NCI-H2107 (cell line): Measurements from ENCODE around the gene CMTM4.
A peak's percentile ranks its signal among the peaks of the same experiment; 100 is the strongest.

Experiments used
- DNase-seq: peaks from one replicate; lab custom pipeline; 2025; lab: John Stamatoyannopoulos, UW

Gene CMTM4

DNA sequence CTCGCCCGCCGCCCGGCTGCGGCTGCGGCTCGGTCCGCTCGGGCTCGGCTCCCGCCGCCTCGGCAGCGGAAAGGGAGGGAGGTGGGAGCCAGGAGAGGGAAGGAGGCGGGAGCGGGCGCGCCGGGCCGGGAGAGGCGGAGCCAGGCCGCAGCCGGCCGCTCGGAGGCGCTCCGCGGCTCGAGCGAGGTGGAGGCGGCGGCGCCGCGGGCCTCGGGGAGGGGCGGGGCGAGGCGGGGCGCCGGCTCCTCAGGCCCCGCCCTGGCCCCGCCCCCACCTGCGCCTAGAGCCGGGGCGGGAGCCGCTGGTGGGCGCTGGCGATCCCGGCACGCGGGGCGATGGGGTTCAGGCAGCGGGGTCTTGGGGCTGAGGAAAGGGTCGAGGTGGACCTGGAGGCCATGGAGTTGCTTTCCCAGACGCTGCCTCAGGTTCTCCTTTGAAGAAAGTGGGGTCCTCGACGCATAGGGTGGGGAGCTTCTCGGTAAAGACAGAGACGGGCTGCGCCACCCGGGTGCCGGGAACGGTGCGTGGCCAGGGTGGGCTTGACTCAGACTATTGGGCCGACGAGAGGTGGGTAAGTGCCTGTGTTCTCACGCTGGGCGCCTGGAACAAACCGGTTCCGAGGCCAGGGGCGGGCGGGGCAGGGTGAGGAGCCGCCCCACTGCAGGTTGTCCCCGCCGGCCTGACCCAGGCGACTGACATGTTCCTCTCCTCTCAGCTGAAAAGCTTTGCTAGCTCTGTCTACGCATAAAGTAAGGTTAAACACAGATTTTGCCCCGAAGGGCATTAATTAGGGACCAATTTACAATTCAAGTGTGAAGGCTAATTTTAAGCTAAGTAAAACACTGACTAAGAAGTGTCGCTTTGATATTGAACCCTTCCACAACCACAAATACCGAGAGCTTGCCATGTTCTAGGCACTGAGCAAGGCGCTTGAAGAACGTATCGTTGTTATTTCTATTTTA is at the start of gene CMTM4:
CMTM4 (minus strand) TSS at position 75 of the 962 bp plus-strand sequence. CDS start 218 bp downstream, outside the sequence.
- DNase-seq, result peak; percentile 82

GRCh38 chr16:66746048-66746447 is 49.5 kb upstream of the CMTM4 start:
- no peak for DNase-seq

DNA sequence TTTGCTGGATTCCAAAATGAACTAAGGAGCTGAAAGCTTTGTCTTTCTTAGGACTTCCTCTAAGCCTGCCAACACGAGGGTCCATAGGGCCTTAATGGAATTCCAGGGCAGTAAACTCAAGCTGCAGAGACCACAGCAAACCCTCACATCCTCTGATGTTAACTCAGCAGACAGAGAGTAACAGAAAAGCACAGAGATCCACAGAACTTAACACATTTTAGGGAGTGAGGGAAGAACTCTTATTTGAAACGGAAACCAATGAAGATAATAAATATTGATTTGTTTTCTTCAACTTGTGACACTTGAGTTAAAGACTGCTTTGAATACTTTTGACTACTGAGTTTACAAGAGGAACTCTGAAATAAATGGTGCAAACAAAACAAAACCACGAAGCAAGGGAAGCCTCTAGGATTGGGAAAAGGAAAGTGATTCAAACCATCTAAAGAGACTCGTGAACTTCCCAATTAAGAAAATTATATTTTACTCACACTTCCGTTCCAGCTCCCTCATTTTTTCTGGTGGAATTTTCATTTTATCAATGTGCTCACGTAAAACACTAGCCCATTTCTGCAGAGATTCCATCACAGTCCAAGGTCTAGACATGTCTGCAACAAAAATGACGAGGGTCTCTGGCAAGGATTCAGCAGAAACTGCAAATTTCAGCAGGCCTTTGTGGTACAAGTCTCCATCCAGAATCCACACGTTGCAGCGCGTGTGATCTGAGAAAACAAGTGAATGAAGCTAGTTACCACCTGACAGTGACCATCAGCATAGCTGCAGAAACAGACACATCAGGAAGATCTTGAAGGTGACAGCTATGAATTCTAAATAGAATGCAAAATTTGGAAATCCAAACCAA is 45.6 kb upstream of the CMTM4 start:
- no peak for DNase-seq

GRCh38 chr16:66741169-66741900 is 44.8 kb upstream of the CMTM4 start:
- DNase-seq, result no peak

DNA sequence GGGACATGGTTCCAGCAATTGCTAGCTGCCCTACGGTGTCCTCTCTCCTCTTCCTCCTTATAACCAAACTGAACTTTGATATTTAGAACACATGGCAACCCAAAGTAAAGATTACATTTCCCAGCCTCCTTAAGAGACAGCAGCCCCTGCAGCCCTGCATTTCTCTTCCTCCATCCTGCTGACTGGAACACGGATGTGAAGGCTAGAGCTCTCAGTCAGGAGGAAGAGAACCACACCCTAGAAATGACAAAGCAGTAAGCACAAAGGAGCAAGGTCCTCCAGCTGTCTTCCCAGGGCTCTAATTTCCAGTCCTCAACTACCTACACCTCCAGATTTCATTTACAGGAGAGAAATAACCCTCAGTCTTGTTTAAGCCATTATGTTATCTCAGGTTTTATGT is 44.0 kb upstream of the CMTM4 start:
- DNase-seq, result no peak

DNA sequence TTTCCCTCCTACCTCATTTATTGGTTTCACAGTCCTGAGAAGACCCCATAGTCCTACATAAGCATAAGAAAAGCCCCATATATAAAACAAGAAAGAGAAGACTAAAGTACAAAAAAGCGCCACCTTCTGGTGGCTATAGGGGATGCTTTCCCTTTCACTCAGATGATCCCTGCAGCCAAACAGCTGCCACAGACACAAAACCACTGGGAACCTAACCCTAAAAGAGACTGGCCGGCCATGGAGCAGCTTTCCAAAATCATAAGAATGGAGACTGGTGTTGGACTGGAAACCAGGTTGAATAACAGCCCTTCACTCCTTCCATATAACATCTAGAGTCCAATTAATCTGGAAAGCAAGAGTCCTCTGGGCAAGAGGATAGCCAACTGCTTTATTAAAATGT is 43.5 kb upstream of the CMTM4 start:
- DNase-seq, result no peak

DNA sequence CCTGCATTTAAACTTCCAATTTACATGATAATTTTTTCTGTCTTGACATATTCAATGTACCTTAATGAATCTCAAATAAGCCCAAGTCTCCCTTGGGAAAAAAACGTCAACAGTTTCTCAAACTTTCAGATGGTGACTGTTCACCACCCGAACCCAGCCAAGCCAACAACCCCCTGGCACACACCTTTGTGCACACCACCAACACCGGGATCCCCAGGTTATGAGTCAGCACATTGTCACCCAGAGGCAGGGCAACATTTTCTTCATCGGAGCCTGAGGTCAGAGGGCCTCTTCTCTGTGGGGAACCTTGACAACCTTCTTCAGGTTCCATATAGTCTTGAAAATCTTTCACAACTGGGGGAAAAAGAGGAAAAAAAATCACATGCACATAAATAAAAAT is 39.3 kb upstream of the CMTM4 start:
- DNase-seq, result no peak

DNA sequence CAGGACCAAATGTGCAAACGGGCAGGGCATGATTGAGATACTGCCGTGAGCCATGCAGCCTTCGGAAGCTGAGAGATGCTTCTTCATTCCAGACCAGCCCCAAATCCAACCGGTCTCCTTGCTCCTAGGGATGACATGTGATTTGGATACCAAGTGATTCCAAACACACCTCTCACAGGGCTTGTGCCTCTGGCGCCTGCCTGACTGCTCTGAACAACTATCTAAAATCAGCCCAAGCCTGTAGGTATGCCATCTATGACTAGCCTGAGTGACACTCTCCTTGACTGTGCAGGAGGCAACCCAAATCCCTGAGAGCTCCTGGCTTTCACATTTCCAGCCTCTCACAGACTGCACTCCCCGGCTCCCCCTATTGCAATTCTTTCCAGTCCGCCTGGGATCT is 34.6 kb upstream of the CMTM4 start:
- no peak for DNase-seq

DNA sequence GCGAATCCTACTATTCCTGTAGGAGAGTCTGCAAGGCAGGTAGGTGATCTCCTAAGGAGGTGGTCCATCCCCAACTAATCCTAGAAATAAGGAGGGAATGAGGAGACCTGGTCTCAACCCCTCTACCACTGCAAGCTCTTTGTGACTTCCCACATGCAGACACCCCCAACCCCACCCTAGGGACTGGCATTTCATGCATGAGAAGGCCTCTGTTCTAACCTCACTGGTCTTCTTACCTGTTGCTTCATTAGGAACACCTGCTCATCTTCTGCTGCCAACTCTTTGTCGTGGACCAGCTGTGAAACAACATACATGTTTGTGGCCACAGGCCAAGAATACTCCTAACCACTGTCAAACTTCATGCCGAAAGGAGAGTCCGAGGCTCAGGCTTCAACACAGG is 32.3 kb upstream of the CMTM4 start:
- no peak for DNase-seq

- peak; percentile 34 for DNase-seq
Measured at GRCh38 chr16:66728117-66728787, 31.7 kb upstream of the CMTM4 start.

DNA sequence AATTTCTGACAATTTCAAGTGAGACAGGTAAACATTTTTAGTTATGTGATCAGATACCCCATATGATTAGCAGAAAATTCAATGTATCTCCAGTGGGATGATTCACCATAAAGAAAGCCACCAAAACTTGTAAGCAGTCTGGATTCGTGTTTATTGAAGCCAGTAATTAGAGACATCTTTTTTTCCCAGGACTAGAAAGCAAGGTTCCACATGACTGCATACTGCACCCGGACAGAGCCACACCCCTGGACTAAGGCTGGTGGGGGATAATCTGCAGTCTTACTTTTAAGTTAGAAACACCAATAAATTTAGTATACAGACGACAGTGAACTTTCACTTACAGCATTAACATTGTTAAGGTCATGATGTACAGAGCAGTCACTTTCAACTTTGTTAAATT is 24.2 kb upstream of the CMTM4 start:
- DNase-seq, result no peak

- no peak for DNase-seq
Measured at GRCh38 chr16:66719246-66719645, 22.7 kb upstream of the CMTM4 start.

- DNase-seq, result no peak
Measured at GRCh38 chr16:66717776-66718175, 21.2 kb upstream of the CMTM4 start.

DNA sequence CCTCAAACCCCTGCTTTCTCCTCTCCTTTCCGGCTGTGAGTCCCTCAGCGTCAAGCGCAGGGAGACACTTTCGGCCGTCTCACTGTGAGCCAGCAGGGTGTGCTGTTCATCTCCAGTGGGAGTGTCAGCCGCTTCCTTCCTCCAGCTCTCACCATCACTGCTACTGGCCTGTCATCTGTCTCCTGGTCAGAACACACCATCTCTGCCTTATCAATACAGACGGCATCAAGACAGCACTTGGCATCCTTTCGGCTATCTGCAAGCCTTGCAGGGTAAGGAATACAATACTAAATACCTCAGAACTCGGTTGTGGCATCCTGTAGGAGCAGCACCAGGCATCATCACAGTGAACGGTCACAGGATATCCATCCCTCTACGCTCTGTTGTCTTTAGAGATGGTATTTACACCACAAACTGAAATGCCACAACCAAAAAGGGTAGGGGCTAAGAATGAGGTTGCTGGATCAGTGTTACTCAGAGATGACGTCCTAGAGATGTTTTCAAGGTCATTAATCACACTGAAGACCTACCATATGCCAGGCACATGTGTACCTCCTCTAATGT is 20.7 kb upstream of the CMTM4 start:
- no peak for DNase-seq

DNA sequence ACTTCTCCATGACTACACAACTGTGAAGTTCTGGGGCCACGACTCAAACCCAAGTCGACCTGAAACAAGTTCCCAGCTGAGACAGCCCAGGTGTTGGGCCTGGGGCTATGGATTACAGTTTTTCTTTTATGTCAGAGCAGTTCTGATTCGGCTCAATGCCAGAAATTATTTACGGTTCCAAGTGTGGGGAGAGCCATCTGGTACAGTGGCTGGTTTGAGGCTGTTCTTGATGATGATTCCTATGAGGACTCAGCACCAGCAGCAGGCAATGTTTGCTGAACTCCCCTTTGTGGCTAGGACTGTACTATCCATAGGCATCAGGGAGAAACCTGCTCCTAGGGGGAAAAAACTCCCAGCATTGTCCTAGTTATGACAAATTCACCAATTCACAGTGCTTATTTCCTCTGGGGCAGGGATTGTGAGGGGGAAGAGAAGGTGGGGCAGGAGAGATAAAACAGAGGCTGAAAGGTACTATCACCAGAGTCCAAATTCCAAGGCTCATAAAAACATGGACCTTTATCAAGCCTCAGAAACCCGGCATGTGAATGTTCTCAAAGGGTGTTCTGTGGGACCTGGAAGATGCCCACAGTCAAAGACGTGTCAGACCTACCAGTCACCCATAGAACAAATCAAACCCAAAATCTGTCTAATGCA is 18.2 kb upstream of the CMTM4 start:
- DNase-seq, result no peak

DNA sequence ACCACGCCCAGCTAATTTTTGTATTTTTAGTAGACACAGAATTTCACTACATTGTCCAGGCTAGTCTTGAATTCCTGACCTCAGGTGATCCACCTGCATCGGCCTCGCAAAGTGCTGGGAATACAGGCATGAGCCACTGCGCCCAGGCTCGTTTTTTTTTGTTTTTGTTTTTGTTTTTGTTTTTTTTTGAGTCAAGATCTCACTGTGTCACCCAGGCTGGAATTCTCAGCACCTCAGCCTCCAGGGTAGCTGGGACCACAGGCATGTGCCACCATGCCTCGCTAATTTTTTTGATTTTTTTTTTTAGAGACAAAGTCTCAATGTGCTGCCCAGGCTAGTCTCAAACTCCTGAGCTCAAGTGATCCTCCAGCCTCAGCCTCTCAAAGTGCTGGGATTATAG is 17.5 kb upstream of the CMTM4 start:
- no peak for DNase-seq

DNA sequence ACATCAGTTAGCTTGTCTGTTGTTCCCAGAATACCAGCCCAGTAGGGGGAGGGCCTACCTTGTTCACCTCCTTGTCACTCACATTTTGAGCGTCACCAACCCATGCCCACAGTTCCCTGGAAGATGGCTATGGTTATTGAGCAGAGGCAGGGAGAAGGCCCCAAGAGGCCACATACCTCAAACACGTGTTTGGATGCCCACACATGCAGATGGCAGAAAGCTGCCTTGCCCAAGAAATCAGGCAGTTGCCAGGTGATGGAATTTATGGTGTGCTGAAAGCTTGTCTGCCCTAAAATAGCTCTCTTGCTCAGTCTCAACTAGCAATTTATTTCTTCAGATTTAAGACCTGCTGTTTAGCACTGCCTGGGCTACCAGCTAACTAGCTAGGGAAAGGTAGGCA is 16.5 kb upstream of the CMTM4 start:
- no peak for DNase-seq

DNA sequence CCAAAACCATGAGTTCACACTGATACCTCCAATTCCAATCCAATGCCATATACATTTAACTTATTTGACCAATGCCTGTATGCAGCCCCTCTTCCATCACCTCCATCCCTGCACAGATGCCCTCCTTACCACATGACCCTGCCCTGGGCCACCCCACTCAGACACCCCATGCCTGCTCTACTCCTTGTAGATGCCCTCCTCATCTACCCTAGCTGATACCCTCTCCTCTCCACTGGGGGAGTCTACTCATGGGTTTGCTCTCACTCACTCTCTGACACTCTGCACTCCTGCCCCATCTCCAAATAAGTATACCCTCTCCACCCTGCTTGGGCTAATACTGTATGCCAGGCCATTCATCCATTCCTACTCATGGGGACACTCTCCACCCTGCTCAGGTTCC is 16.0 kb upstream of the CMTM4 start:
- DNase-seq, result no peak

DNA sequence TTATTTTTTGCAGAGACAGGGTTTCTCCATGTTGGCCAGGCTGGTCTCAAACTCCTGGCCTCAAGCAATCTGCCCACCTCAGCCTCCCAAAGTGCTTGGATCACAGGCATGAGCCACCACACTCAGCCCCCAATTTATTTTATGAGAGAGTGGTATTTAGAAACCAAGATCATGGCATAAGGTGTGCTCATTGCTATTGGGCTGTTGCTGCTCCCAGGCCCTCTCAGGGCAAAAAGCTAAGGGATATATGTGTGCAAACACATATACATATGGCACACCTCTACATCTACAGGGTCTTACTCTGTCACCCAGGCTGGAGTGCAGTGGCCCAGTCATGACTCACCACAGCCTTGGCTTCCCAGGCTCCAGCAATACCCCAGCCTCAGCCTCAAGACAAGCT is 15.0 kb upstream of the CMTM4 start:
- DNase-seq, result no peak

DNA sequence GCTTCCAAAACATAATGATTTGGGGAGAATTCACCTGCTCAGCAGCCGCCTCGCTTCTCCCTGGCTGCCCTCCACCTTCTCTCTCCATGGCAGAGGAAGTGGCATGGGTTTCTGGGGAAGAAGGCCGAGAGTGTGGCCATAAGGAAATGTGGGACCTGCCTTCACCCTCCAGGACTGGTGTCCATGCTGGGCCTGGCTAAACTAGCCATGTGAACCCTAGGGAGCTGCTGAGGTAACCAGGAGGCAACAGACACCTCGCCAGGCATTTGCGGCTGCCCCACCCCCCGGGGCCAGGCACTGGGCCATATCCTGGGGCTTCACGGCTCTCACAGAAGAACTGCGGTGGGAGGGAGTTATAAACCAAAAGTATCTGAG is 9.9 kb upstream of the CMTM4 start:
- no peak for DNase-seq
